ENCODE data around the gene UNC5CL.
A peak's percentile ranks its signal among the peaks of the same experiment; 100 is the strongest.
"Not testable (repeated sequence)": the region's sequence is repeated elsewhere in the genome, so short reads cannot be mapped to it uniquely, and the experiment has no call there.

UNC5CL gene

DNA sequence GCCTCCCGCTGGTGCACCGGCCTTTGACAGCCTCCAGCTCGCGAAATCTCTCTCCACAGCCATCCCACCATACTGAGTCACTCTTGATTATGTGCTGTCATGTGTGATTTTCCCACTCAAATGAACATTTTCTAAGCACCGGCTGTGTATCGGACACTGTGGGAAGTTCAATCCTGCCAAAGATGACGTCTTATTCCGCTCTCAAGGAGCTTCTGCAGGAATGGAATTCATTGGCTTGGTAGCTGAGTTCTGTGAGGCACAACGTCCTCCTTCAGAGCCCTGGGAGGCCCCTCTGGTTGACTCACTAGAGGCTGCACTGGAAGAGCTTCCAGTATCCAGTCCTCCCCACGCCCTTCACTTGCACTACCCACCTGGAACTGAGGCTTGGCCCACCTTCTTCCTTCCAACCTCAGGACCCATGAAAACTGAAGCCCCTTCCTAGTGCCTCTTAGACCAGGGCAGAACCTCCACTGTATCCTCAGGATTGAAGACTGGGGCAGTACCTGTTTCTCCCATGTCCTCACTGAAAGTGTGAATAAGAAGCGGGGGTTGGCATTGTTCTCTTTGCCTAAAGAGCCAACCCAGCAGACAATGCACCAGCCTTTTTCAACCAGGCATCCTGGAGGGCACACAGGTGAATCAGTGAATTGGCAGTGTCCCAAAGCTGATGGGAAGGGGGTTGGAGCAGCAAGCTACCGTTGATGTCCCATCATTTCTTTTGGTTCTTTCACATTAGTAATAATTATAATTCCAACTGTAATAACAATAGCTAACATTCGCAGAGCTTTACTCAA lies 1.7 kb downstream of the UNC5CL start:
- no peak for DNase-seq

DNA sequence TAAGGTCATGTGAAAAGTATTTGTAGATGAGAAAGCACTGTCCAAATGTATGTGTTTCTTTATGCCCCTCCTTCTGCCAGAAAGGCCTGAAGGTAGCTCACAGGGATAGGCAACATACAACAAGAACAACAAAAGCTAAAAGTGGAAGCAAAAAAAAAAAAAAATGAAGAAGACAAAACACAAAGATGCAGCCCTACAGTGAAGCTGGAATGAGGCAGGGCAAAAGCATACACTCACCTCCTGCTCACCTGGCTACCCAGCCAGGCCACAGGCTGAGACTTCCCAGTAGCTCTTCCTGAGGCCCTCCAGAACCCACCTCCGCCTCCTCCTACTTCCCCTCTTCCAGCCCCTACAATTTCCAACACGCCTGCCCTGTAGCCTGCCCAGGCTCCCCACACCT lies 2.4 kb downstream of the UNC5CL start:
- no peak for DNase-seq

DNA sequence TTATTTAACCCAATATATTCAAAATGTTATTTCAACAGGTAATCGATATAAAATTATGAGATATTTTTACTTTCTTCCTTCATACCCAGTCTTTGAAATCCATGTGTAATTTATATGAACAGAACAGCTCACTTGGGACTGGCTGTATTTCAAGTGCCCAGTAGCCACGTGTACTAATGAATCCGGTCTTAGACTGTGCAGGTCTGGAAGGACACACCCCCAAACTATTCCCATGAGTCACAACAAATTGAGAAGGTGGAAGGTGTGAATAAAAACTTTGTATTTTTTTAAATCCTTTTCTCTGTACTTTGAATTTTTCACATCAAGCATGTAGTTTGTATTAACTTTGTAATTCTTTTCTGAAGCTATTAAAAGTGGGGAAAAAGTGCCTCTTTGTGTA lies 2.8 kb downstream of the UNC5CL start:
- no peak for DNase-seq

DNA sequence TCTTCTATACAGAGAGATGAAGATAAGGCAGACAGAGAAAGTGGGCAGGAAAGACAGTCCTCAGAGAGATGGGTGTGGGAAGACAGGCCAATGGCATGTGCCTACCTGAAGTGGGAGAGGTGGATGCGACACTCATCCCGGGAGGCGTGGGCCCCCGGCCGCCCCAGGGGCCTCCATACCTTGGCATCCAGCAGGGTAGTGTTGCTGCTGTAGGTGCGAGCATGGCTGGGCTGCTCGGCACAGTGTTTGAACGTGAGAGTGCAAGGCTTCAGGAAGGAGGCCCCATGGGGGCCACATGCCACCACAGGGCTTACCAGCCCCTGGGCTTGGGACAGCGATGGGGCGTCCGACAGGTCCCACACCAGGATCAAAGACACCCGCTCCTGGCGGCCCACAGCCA lies 5.2 kb downstream of the UNC5CL start:
- no peak for DNase-seq

DNA sequence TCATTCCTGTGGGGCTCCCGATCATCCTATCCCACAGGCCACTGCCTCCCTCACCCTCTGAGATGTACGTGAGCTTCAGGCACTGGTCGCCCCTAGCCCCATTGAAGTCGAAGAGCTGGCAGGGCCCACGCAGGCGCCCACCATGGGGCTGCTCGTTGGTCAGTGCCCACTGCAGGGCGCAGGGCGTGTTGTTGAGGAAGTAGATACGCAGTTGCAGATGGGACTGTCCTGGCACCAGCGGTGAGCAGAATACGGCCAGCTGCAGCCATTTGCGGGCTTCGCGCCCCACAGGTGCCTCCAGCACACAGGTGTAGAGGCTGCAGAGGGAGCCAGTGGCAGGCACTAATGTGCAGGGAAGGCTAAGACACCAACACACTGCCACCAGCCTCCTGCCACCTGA lies 6.2 kb downstream of the UNC5CL start:
- DNase-seq: no peak

DNA sequence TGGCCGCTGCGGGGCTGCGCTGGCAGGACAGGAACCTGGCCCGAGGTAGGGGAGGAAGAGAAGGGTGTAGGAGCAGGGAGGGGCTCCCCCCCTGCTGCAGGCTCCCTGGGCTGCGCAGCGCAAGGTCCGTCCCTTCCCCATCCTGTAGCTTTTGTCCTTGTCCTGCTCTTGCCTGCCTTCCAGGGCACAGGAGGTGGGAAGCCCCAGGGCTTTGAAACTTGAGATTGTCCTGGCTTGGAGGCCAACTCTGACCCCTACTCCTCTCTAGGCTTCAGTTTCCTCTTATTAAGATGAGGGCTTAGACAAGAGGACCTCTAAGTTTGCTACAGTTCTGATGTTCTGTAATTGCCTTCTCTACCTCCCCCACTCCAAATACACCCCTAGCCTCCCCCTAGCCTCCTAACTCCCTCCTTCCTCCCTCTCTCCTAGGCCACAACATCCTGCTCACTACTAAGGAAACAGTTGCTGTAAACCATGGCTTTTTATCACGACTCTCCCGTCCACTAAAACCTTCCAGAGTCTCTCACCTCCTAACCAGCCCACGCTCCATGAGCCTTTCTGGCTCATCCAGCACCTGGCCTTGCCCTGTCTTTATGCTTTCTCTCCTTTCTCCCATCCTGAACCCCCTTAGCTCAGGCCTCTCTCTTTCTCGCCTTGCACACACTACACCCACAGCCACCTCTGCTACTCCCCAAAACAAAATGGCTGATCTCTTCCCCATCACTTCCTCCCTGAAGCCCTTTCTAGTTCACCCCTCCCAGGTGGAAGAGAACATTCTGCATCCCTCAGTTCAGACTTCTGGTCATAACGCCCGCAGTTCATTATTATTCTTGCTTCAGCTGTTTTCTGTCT lies 10.2 kb downstream of the UNC5CL start:
- DNase-seq: no peak

DNA sequence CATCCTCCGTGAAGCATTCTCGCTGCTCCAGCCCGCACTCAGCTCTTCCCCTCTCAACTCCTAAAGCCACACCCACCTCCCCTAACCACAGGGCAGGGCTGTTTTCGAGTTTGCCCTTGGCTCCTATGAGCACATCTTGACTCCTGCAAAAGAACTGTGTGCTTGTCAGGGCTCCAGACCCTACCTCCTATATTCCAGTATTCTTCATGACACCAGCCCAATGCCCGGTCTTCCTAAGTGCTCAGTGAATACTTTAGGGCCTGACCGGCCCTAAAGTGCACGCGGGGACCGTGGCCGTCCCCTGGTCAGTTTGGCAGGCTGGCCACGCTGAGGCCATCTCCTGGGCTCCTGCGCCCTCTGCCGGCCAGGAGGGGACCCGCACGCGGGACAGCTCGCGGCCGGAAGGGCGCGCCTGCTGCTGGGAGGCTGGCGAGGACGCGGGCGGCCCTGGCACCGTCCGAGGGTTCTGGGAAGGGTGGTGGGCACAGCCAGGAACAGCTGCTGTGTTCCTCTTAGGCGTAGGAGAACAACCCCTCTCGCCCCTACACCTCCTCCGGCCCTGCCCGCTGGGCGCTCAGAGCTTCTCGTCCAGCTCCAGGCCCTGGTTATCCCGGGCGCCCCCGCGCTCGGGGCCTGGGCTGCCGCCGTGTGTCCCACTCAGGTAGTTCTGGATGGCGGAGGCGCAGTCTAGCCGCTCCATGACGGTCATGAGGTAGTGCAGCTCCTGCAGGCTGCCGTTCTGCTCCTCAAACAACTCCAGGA lies 11.0 kb downstream of the UNC5CL start:
- DNase-seq: peak; percentile 18

DNA sequence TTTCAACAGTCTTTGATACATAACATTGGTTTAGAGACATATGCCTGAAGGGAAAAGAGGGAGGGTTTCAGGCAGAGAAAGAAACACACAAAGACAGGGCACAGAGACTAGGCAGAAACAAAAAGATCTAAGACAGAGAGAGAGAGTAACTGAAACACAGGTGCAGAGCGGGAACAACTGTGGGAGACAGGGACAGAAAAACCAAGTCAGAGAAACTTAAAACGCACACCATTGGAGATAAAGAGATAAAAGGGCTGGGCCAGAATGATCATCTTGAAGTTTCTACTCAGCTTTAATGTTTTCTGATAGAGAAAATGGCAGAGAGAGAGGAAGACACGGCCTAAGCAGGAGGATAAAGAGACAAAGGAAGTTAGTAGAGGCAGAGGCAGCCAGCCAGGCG lies 11.8 kb downstream of the UNC5CL start:
- no peak for DNase-seq

DNA sequence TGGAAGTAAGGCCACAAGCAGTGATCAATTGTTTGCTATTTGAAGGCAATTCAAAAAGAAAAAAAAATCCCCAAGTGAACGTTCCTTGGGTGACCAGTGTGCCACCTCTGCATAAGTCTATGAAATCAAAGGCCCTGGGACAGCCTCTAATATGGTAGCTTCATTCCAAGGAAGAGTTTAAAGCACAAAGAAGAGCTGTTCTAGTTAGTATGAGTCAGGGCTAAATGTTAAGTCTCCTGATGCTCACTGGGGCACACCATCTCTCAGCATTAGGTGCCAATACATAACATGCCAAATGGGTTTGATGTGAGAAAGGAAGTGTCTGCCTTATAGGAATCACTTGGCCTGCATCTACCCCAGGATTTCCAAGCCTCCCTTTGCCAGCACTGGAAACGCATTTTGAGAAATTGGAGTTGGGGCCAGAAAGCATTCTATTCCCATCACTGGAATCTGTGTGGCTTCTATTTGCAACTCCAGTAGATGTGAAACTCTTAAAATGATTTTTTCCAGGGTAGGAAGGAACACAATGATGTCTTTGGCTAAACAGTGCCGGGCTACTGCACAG lies 13.0 kb downstream of the UNC5CL start:
- DNase-seq: no peak

DNA sequence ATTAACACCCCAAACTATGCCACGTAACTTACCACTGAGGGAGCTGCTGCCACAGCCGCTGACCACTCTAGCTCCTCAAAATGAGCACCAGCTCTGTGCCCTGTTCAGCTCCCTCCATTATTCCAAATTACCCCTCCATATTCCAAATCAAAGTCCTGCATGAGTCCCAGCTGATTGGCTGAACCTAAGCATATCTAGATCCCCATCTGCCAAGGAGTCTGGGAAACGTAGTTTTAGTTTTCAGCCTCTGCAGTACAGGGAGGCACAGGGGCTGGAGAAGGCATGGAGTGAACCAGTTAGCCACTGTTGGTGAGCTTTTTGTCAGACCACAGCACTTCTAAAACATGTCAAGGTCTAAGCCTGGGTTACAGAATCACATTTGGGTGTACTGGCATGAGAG lies 15.9 kb downstream of the UNC5CL start:
- DNase-seq: no peak

DNA sequence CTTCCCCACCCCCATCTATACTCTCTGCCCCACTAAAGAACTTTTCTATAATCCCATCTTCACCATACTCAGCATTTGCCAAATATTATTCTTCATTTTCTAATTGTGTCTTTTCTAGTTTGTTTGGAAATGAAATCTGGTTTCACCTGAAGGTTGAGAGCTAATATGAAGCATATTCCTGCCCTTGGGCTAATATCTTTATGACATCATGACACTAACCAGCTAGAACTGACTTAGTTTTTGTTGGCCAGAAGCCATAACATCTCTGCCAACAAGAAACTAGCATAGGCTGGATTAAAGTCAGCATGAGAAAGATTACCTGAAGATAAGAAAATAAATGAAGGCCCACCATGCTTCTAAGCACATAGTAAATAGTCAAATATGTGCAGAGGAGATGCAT lies 16.7 kb downstream of the UNC5CL start:
- DNase-seq: no peak

DNA sequence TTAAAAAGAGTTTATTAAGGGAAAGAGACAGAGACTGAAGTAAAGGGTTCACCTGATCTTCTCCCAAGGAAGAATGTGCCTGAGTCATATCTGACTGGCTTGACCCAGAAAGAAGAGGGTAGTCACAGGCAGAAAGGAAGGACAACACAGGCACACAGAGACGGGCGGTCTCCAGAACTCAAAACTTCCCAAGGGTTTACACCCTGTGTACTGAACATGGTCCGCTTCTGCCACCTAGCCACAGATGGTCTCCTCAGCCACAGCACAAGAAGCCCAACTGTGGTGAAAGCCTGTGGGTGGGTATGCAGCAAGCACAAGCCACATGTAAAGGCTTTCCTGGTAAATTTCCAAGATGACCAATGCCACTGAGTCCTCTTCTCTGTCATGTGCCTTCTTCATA lies 17.2 kb downstream of the UNC5CL start:
- no peak for DNase-seq

DNA sequence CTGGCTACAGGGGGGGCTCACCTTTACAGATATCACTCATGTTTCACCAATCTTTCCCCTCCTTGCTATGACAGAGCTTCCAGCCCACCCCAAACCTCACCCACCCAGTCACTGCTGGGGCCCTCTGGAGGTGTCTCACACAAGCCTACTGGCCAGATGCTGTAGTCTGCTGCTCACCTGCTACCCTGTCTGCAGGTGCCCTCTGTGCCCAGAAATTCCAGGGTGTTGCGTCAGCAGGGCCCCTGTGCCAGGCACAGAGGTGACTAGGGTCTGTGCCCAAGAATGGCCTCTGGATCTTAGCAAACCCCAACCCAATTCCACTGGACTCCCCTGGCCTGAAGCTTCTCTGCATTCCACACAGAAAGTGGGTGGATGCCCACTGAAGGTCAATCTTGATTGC lies 21.4 kb downstream of the UNC5CL start:
- no peak for DNase-seq

DNA sequence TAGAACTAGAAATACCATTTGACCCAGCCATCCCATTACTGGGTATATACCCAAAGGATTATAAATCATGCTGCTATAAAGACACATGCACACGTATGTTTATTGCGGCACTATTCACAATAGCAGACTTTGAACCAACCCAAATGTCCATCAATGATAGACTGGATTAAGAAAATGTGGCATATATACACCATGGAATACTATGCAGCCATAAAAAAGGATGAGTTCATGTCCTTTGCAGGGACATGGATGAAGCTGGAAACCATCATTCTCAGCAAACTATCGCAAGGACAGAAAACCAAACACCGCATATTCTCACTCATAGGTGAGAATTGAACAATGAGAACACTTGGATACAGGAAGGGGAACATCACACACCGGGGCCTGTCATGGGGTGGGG lies 23.2 kb downstream of the UNC5CL start:
- not testable (repeated sequence) for DNase-seq

DNA sequence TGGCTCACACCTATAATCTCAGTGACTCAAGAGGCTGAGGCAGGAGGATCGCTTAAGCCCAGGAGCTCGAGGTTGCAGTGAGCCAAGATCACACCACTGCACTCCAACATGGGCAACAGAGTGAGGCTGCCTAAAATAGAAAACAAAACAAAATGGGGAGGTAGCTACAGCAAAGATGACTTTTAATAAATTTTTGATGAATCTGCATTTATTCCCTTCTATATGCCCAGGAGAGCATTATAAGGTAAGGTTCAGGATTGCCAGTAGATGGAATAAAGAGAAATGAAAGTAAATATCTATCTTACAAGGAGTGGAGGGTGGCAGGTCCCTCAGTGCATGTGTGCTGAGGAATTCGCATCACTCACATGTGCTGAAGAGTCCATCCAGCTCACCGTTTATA lies 24.2 kb downstream of the UNC5CL start:
- no peak for DNase-seq

DNA sequence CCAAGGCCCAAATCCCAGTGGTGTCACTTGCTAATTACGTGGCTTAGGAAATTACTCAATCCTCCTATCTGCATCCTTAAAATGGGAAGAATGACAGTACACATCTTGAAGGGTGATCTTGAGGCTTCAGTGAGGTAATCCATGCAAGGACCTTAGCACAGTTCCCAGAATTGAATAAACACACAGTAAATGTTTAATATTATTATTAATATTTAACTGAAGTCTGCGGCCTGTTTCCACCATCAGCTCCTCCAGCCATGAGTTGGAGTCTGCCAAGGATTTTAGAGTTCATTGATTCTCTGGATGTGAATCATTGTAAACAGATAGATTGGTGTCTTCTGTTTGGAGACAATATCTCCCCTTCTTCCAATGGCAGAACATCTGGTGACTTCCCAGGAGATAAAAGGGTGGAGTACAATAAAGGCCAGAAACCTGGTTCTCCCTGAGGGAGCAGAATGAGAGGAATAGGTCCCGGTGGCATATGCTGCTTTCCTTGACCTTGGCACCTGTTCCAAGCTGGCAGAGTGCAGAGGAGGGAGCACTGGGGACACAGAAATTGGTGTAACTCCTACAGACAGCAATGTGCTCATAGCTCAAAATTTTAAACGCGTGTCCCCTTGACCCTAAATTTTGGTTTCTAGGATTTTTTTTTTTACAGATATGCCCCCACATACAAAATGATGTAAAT lies 25.4 kb downstream of the UNC5CL start:
- DNase-seq: no peak

DNA sequence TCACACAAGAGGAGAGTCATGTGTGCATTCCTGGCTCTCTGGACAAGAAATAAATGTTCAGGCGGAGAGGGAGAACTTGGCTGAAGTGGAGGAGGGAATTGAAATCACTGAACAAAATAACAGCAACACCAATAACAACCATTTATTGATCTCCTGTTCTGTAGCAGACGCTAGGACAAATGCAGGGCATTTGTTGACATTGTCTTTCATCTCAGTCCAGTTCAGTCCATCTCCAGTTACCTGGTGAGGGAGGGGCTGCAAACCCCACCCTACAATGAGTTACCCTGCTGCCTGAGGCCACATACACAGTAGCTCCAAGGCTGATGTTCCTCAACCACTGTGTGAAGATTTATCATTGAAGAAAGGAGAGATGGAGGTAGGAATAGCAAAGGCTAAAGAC lies 27.3 kb downstream of the UNC5CL start:
- DNase-seq: no peak

DNA sequence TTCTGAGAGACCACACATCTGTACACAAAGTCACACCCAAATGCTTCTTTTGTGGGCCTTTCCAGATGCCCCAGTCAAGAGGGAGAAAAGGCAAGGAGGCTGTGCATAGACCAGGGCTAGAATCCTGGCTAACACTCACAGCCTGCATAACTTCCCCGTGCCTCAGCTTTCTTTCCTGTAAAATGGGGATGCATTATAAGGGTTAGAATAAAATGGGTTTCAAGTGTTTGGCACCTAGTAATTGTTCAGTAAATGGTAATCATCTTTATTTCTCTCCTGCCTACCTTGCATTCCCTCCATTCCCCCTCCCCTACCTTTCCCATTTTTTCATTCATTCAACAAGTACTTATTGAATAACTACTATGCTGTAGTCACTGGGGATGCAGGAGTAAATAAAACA lies 29.4 kb downstream of the UNC5CL start:
- DNase-seq: no peak

DNA sequence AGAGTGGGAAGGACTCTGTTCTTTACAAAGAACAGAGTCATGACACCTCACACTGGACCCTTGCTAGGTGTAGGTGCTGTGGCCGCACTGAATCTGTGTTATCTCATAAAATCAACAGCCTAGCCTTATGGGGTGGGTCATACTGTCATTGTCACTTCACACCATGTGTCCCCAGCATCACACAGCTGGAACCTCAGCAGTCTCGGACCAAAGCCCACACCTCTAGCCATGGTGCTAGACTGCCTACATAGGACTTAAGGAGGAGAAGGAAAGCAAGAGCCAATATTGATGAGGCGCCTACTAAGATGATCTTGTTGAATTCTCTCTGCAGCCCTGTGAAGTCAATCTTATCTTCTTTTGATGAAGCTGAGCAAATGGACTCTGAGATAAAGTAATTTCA lies 31.0 kb downstream of the UNC5CL start:
- DNase-seq: no peak

DNA sequence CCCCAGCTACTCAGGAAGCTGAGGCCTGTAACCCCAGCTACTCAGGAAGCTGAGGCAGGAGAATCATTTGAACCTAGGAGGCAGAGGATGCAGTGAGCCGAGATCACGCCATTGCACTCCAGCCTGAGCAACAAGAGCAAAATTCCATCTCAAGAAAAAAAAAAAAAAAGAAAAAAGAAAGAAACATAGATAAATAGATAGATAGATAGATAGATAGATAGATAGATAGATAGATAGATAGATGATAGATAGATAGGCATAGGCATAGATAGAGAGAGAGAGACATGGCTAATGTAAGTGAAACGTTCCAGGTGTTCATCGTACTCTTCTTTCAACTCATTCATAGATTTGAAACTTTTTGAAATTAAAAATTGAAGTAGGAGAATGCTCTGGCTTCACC lies 32.0 kb downstream of the UNC5CL start:
- not testable (repeated sequence) for DNase-seq

DNA sequence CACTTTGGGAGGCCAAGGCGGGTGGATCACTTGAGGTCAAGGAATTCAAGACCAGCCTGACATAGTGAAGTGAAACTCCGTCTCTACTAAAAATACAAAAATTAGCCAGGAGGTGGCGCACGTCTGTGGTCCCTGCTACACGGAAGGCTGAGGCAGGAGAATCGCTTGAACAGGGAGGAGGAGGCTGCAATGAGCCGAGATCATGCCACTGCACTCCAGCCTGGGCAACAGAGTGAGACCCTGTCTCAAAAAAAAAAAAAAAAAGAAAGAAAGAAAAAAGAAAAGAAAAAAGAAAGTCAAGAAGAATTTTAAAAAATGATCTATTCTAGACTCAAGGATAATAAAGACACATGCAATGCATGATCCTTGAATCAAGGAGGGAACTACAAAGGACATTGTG lies 32.8 kb downstream of the UNC5CL start:
- DNase-seq: peak; percentile 38

DNA sequence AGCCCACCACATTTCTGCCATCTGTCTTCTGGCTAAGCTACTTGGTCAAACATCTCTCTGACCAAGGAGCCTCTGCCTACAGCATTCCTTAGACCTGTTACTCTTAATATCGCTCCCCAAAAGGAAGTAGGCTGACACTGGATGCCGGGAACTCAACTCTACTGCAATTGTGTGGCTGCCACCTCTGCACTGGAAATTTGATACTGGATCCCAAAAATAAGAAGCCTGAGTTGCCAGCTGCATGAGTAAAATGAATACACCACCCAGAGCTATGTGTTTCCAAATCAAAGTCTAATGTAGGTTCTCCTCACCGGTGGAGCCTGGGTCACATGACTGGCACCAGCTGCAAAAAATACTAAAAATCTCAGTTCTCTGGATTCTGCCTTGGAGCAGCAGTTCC lies 36.9 kb downstream of the UNC5CL start:
- DNase-seq: no peak

DNA sequence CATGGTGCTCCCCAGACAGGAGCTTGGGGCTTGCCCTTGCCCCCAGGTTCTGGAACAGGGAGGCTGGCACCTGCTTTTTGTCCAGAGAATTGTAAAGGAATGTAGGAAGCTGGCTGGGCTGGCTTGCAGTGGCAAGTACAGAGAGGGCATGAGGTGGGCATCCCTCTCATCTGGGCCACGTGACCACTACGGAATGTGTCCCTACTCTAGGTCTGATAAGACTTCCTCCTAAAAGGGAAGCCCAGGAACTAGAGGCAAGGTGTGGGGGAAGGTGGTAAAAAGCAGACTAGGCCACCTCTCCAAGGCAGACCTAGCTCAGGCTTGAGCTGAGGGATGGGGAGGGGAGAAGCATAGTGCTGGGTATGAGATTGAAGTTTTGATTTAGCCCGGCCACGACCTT lies 38.8 kb downstream of the UNC5CL start:
- no peak for DNase-seq
